Adipose tissue (tissue), 3 donors: ENCODE measurements around the gene ZFYVE21. TPM values are rescaled to one million over a fixed set of nuclear protein-coding genes. Genes with fewer than 3 reads are reported as not detected.

Experiments
- H3K27ac ChIP-seq: one replicate; pipeline ENCODE4 v1.5.1; 2013; ENCODE audit warnings: low read depth, low read length
- WGBS, 3 donors: extraction: QIAGEN DNeasy Blood & Tissue Kit; methylation state at CpG; one replicate each; pipeline ENCODE4 v1.1.7; 2013; 5-methylcytosine and 5-hydroxymethylcytosine counted together
- polyA plus RNA-seq, 3 donors: library from polyadenylated mRNA; stranded (reverse); fragments of 200-250 nt; gene quantifications; one replicate each; pipeline ENCODE4 v1.2.3, GENCODE V29; 2013
- donor health status: healthy with polysubstance abuse.
- donor health status: Bipolar disorder and iron deficiency.
- donor health status: healthy.

Gene ZFYVE21
- polyA plus RNA-seq, 3 donors: 30.2 to 107 (median 81.8) TPM

DNA sequence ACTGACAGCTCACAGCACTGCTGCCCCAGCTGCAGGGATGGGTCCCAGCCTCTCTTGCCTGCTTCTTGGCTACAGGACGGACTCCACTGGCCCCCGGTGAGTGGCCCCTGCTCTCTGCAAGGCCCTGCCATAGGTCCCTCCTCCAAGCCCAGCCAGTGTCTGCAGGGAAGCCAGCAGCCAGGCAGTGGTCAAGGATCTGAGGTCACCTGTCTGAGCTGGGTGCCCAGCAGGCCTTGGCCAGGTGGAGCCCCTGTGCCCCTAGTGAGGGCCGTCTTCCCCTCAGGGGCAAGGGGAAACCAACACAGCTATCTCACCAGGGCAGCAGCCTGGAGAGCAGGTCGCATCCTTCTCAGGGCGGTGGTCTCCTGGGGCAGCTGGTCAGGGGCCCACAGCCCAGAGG lies 13.5 kb upstream of the ZFYVE21 start:
- 73 to 93% (median 83%) methylated on average over 5 of the region's 5 CpGs for WGBS, 3 donors
- no peak overlapping the region for H3K27ac ChIP-seq

DNA sequence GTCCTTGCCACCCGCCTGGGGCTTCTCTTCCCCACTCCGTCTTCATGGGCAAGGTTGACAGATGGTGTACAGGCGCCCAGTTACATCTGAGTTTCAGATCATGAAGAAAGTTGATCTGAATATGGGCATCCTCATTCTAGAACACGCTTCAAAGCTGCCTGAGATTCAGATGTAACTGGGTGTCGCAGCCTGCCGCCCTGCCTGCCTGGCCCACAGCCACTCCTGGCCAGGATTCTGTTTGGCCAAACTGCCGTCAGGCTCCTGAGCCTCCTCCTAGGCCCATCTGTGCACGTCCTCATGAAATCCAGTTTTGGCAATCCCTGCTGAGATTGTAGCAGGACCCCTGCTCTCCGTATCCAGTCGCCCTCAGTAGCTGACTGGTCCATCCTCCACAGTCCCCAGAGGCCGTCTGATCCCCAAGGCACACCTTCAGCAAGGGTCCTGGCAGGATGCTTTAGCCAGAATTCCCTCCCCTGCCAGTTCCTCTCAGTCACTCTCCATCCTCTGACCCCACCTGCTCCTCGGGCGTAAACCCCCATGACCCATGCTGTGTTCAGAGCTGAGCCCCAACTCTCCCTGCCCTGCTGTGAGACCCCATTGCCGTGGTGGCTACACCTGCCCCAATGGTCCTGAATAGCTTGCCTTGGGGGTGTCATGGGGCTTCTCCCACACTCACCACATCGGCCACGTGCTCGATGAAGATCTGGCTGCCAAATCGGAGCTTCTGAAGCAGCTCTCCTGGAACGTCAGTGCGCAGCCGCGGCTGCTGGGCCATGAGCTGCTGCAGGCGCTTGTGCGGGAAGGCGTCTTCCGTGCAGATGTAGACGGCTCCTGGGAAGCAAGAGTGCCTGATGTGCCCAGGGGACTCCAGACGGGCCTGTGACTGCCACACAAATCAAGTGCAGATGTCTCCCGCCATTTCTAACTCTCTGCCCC lies 12.8 kb upstream of the ZFYVE21 start:
- WGBS, 3 donors: 89 to 91% (median 90%) methylated on average over 29 of the region's 29 CpGs
- H3K27ac ChIP-seq: no peak overlapping the region

DNA sequence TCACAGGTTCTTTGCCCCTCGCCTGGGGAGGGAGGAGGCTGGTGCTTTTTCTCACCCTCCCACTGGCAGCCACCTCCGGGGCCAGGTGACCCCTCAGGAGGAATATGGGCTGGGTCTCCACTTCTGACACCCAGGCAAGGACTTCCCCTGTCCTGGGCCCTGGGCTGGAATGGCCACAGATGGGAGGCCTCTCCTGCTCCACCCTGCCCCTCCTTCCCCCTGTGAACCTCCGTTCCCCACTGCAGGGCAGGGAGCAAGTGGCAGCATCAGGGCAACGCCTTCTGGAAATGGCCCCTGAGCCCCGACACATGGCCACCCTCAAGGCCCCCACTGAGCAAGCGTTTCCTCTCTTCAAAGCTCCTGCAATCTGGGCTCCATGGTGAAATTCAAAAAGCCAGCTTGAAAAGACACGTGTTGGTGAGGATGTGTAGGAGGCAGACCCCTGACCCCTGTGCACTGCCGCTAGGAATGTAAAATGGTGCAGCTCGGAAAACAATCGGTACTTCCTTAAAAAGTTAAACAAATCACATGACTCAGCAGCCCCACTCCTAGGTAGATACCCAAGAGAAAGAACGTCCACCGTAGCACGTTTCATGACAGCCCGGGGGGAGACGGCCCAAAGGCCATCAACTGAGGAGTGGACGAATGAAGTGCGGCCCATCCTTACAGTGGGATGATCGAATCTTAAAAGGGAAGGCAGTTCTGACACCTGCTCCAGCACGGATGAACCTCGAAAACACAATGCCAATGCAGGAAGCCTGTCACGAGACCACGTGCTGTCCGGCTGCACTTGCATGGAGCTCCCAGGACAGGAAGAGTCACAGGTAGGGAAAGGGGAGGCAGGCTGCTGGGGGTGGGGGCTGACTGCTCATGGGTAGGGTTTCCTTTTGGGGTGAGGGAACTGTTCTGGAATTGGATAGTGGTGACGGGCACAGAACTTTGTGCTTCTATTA lies 11.9 kb upstream of the ZFYVE21 start:
- 64 to 83% (median 65%) methylated on average over 24 of the region's 24 CpGs for WGBS, 3 donors
- no peak overlapping the region for H3K27ac ChIP-seq

DNA sequence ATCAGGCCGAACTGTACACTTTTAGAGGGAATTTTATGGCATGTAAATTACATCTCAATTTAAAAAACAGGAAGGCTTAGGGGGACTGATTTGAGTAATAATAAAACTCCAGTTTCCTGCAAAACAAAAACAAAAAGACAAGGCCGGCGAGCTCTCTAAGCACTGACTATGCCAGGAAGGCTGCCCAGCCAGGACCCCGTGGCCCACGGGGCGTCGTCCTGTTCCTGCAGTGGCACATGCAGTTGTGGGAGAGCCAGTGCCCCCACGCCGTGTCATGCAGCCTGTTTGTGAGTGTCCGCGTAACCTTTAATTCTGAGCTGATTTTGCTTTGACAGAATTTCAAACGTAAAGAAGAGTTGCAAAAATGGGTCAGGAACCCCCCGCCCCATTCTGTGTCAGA lies 10.9 kb upstream of the ZFYVE21 start:
- no peak overlapping the region for H3K27ac ChIP-seq
- 53 to 86% (median 60%) methylated on average over 13 of the region's 13 CpGs for WGBS, 3 donors

DNA sequence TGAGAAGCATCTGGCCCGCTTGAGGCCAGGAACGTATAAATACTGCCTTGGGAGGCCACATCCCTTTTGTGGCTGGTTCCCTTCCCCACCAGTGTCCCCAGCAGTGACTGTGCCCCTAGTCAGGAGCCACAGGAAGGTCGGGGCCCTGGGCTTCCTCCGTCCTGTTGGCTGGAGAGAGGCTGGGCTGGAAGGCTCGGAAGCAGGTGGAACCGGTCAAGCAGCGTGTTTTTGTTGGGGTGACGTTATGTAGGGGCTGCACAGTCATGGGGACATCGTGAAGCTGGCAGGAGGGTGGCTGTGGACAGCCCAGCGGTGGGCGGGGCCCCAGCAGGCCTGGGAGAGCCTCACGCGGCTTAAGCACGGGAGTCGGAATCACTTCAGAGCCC lies 10.5 kb upstream of the ZFYVE21 start:
- no peak overlapping the region for H3K27ac ChIP-seq
- 46 to 83% (median 48%) methylated on average over 15 of the region's 15 CpGs for WGBS, 3 donors

DNA sequence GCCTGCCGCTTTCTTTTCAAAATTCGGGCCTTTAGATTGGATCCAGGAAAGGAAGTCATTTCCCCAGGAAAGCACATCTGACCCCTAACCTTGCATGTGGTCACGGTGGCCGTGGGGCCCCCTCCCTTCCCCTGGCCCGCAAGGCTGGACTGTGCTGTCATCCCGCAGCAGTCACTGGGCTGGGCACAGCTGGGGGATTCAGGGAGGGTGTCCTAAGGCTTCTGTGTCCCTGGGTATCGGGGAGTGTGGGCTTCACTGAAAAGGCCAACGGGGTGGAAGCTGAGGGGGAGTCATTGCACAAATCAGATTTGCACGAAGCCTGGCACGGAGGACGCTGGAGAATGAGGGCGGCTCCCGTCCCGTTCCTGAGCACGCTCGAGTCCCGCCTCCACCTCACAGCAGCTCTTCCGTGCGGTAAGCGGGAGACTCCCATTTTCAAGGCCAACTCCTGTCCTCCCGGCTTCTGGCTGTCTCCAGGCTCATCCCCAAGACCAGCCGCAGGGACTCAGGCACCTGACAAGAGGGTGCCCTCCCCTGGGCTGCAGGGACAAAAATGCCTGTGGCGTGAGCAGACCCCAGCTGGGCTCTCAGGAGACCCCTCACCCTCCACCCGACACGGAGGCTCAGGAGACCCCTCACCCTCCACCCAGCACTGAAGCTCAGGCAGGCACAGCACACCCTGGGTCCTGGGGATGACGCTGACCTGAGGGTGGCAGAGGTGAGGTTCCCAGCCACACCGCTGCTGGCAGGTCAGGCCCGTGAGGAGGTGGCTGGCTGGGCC lies 9.9 kb upstream of the ZFYVE21 start:
- WGBS, 3 donors: 60 to 84% (median 64%) methylated on average over 28 of the region's 28 CpGs
- no peak overlapping the region for H3K27ac ChIP-seq

DNA sequence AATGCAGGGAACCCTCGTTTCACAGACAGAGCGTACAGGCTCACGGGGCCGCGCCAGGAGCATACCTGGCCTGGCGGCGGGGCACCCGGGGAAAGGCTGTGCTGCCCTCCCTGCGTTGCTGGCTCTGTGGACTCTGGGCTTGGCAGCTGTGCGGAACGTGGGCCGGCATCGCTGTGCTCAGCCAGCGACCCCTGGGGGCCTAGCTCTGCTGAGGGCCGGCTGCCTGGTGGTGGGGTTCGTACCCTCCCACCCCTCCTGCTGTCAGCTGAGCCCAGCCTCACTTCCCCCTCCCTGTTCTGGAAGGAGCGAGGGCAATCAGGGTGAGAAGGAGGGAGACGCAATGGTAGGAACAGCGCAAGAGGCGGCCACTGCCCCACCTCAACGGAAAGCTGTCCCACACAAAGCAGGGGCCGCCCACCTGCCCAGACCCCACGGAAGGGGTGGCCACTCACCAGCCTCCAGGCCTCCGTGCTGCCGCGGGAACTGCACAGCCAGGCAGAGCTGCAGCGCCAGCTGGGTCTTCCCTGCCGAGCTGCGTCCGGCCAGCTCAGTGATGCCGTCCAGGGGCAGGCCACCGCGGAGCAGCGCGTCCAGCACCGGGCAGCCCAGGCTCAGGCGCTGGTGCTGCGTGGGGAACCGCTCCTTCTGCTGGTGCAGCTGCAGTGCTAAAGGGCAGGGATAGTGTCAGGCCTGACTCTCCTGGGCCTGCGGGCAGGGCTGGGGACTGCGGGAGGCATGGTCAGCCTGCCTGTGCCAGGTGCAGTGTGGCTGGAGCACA lies 8.9 kb upstream of the ZFYVE21 start:
- H3K27ac ChIP-seq: no peak overlapping the region
- WGBS, 3 donors: 89 to 92% (median 90%) methylated on average over 40 to 41 of the region's 41 CpGs

DNA sequence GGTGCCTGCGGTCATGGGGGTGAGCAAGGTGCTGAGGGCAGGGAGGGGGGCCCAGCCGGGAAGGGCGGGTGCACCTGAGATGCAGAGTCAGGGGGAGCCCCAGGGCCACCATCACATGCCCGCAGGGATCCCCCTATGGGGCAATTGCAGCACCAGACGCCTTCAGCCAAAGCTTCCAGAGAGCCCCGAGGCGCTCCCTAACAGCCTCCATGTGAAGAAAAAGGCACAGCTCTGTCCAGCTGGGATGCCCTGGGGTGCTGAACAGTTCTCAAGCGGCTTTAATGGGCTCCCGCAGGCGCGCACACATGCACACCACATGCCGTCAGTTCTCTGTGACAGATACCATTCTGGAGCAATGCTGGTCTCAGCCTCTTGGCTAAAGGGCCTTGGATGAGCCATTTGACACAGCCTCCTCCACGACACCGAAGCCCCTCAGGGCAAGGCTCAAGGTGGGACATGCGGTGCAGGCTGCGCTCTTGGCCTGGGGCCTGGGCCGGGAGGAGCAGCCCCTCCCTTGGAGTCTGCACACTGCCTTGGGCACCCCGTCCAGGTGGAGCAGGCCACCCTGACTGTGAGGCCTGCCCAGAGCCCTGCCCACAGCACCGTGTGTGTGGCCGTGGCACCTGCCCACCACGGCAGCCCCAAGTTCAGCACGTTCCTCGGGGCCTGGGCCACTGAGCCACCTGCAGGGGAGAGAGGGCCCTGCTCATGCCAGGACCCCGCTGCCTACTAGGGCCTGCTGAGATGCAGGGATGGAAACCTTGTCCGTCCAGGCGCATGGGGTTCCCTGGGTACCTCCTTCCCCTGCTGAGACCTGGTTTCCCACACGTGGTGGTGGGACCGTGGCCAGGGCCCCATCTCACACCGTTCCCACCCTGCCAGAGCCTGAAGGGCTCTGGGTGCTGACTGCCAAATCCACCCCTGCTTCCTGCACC lies 8.0 kb upstream of the ZFYVE21 start:
- WGBS, 3 donors: 87 to 90% (median 87%) methylated on average over 26 to 29 of the region's 29 CpGs
- H3K27ac ChIP-seq: no peak overlapping the region

DNA sequence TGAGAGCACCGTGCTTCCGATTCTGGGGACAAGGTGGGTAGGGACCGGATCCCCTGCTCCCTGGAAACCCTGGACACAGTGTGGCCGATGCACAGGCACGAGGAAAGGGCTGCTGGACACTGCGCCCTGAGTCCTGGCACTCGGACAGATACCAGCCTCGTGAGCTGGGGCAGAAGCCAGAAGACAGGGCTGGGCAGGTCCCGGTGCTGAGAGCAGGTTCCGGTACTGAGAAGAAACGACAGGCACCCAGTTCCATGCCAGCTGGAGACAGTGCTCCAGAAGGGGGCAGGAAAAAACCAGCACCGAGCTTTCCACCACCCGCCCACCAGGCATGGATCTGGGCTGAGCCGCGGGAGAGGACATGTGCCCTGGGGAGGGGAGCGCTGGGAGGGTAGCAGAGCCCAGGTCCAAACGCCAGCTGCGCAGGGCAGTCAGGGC lies 6.8 kb upstream of the ZFYVE21 start:
- no peak overlapping the region for H3K27ac ChIP-seq
- WGBS, 3 donors: 71 to 81% (median 75%) methylated on average over 18 of the region's 18 CpGs

DNA sequence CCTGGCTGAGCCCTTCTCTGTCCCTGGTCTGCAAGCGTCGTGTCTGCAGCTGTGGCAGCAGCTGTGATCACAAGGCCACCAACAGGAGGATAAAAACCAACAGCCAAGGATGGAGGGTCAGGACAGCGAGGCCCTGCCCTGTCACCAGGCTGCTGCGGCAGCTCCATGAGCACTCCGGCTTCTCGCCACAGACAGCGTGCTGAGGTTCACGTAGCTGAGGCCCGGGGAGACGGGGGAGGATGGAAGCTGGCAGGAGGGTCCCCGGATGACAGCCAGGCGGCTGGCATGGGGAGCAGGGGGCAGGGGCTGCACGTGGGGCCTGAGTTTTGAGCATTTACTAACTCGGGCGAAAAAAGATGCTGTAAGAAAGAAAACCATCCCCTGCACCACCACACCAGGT lies 5.8 kb upstream of the ZFYVE21 start:
- WGBS, 3 donors: 91 to 93% (median 92%) methylated on average over 15 of the region's 15 CpGs
- H3K27ac ChIP-seq: no peak overlapping the region

DNA sequence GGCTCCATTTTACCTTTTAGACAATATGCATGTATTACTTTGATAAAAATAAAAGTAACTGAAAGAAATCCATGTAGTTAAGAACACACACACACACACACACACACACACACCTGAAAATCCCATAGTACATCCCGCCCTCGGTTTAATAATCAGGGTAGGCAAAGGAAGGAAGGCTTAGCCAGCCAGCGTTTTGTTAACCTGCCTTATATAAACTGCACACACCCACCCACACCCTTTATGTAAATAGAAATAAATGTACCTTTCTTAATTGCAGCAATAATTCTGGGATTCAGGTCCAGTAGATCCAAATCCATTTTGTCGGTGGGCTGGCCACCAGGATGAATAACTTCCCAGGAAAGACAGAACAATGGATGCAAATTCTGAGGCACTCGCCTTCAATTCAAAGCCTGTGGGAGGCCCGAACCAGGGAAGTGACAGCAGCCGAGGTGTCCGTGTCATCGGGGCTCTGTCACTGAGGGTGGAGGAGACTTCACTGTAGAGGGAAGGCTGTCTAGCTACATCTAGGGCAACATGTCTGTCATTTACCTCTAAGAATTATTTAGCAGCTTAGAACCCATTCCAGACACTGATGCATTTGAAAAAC lies 4.7 kb upstream of the ZFYVE21 start:
- WGBS, 3 donors: 61 to 70% (median 69%) methylated on average over 9 of the region's 9 CpGs
- no peak overlapping the region for H3K27ac ChIP-seq

DNA sequence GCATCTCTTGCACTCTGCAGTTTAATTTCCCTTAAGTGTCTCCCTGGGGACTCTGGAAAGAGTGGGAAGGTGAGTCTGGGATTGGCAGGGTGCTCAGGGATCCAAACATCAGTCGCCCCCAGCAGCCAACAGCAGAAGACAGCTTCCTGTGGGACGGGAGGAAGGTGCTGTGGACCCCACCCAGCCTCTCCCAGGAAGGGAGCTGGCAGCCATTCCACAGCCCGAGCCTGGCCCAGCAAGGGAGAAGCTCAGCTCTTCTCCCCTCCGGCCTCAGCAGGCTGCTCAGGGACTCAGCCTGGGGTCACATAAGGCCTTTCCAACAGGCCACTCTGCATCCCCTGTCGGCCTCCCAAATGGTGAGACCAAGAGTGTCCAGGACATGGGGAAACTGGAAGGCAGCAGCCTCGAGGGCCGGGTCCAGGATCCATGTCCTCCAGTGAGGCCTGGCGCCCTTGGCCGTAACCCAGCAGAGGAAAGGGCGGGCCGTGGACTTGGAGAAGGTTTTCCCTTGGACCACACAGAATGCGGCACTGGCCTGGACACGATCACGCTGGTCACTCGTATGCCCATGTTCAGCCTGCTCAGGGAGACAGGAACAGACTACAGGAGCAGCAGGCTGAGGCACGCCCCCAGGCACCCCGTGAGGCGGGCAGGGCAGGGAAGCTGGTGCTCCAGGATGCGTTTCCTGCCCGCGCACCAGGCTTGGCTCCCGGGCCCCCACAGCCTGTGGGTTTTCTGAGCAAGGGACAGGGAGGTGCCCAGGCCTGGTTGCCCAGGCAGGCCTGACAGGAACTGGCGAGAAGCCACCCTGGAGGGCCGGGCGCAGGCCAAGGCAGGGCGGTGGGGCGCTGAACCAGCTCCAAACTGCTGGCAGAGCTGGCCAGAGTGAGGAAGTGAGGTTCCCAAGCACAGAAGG lies 3.8 kb upstream of the ZFYVE21 start:
- H3K27ac ChIP-seq: no peak overlapping the region
- 47 to 70% (median 48%) methylated on average over 22 to 27 of the region's 27 CpGs for WGBS, 3 donors

DNA sequence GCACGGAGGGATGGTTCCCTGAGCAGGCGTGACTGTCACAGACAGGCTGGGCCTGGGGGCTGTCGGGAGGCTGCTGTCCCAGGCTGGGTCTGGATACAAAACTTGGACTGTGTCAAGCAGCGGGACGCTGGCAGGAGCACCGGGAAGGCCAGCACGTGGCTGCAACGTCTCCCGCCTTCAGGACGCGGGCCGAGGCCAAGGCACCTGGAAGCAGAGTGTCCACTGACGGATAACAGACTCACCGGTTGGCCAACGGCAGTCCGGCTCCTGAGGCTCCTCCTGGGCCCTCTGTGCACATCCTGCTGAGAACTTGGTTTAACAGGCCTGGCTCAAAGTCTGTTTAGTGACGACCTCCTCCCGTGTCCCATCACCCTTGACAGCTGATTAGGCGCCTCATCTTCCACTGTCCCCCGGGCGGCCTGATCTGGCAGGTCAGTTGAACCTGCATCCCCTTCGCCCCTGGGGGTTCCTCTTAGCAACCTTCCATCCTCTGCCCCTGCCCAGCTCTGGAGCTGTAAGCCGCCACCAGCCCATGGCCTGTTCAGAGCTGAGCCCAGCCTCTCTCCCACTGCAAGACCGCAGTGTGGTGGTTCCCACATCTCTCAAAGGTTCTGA lies 2.9 kb upstream of the ZFYVE21 start:
- no peak overlapping the region for H3K27ac ChIP-seq
- WGBS, 3 donors: 65 to 79% (median 77%) methylated on average over 24 of the region's 24 CpGs

DNA sequence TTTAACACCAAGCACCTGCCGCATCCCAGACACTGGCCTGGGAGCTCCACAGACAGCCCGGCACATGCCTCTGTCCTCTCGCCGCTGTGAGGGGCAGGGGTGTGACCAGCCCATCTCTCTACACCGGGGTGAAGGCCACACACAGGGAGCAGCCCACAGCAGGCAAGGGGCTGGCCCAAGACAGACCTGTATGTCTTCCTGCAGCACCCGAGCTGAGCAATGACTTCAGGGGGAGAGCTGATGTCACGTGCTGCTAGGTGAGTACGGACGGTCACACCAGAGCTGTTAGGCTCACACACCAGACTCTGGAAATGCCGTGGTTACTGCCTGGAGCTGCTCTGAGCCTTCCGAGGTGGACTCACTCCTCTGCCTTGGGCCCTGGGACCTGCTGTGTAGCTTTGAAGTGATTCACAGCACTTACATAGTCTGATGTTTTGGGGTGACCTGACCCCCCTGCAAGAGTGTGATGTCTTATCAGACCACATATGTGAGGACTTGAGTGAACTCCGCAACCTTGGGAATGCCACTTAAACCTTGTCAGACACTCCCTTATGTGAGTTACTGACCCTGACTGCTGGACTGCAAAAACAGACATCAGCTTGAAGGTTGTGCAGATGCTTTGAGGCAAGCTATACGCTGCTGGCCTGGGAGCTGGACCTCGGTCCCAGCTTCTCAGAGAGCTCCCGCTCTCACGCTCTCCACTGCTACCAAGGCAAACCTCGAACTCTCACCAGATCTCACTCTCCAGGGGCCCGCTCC lies 2.1 kb upstream of the ZFYVE21 start:
- WGBS, 3 donors: 82 to 90% (median 90%) methylated on average over 18 of the region's 18 CpGs
- no peak overlapping the region for H3K27ac ChIP-seq
